Measurements from ENCODE around the gene SLC25A43. TPM values are rescaled to one million over a fixed set of nuclear protein-coding genes. Genes with fewer than 3 reads are reported as not detected.

Gene SLC25A43
- total RNA-seq, 2 donors from 2014 or later, result 12.3 to 24.4 TPM

GRCh38 chrX:119475389-119476101 lies 76.4 kb downstream of the SLC25A43 start:
- DNase-seq (ENCODE audit: low spot score) (no peak), ATAC-seq (ENCODE audit: insufficient number of reproducible peaks, low FRiP score, low read depth) (no peak)
- Histone ChIP-seq H3K4me1 (ENCODE audit: control insufficient read depth in 1 of 2, low read depth in 2 of 2) (no peaks in the 10 kb centered on the region), H3K27ac (no peak overlapping the region), H3K9me3 (no peaks in the 10 kb centered on the region), H3K36me3 (no peaks in the 10 kb centered on the region), H3K4me3 (no peak overlapping the region), H3K27me3 (replicated peaks; ENCODE audit: insufficient read depth) (no peaks in the 10 kb centered on the region)
- no peak for TF ChIP-seq CTCF (IDR thresholded peaks at IDR 0.05)

GRCh38 chrX:119477812-119478232 lies 78.7 kb downstream of the SLC25A43 start:
- H3K4me3 ChIP-seq, result no peak overlapping the region
- no peaks in the 10 kb centered on the region for H3K9me3 ChIP-seq
- no peak for DNase-seq (ENCODE audit: low spot score)

GRCh38 chrX:119478504-119478903 lies 79.4 kb downstream of the SLC25A43 start:
- no peak for DNase-seq (ENCODE audit: low spot score)
- no peak overlapping the region for H3K27ac ChIP-seq

More at GRCh38 chrX:119477812-119478232, 78.7 kb downstream of the SLC25A43 start:
- no peaks in the 10 kb centered on the region for H3K36me3 ChIP-seq
- H3K4me1 ChIP-seq (ENCODE audit: control insufficient read depth in 1 of 2, low read depth in 2 of 2), result no peaks in the 10 kb centered on the region
- no peak overlapping the region for H3K27ac ChIP-seq
- no peaks in the 10 kb centered on the region for H3K27me3 ChIP-seq (replicated peaks; ENCODE audit: insufficient read depth)
- no peak for ATAC-seq (ENCODE audit: insufficient number of reproducible peaks, low FRiP score, low read depth)
- no peak for TF ChIP-seq CTCF (IDR thresholded peaks at IDR 0.05)

GRCh38 chrX:119479845-119480244 lies 80.7 kb downstream of the SLC25A43 start:
- no peak overlapping the region for H3K27ac ChIP-seq
- H3K4me3 ChIP-seq, result no peak overlapping the region
- no peaks in the 10 kb centered on the region for H3K27me3 ChIP-seq (replicated peaks; ENCODE audit: insufficient read depth)
- H3K9me3 ChIP-seq, result no peaks in the 10 kb centered on the region
- DNase-seq (ENCODE audit: low spot score), result no peak
- no peaks in the 10 kb centered on the region for H3K4me1 ChIP-seq (ENCODE audit: control insufficient read depth in 1 of 2, low read depth in 2 of 2)
- TF ChIP-seq CTCF (IDR thresholded peaks at IDR 0.05), result no peak
- H3K36me3 ChIP-seq, result no peaks in the 10 kb centered on the region
- no peak for ATAC-seq (ENCODE audit: insufficient number of reproducible peaks, low FRiP score, low read depth)

More at GRCh38 chrX:119478504-119478903, 79.4 kb downstream of the SLC25A43 start:
- H3K4me3 ChIP-seq, result no peak overlapping the region
- no peaks in the 10 kb centered on the region for H3K36me3 ChIP-seq
- H3K9me3 ChIP-seq, result no peaks in the 10 kb centered on the region
- H3K27me3 ChIP-seq (replicated peaks; ENCODE audit: insufficient read depth), result no peaks in the 10 kb centered on the region
- TF ChIP-seq CTCF (IDR thresholded peaks at IDR 0.05), result no peak
- no peak for ATAC-seq (ENCODE audit: insufficient number of reproducible peaks, low FRiP score, low read depth)
- H3K4me1 ChIP-seq (ENCODE audit: control insufficient read depth in 1 of 2, low read depth in 2 of 2), result no peaks in the 10 kb centered on the region

GRCh38 chrX:119481323-119481801 lies 82.2 kb downstream of the SLC25A43 start:
- ATAC-seq (ENCODE audit: insufficient number of reproducible peaks, low FRiP score, low read depth) (no peak), DNase-seq (ENCODE audit: low spot score) (no peak)
- TF ChIP-seq CTCF (IDR thresholded peaks at IDR 0.05), result no peak
- H3K36me3 ChIP-seq, result no peaks in the 10 kb centered on the region
- no peaks in the 10 kb centered on the region for H3K4me1 ChIP-seq (ENCODE audit: control insufficient read depth in 1 of 2, low read depth in 2 of 2)
- no peak overlapping the region for H3K27ac ChIP-seq
- no peak overlapping the region for H3K4me3 ChIP-seq
- H3K9me3 ChIP-seq, result no peaks in the 10 kb centered on the region
- no peaks in the 10 kb centered on the region for H3K27me3 ChIP-seq (replicated peaks; ENCODE audit: insufficient read depth)

Measured in thoracic aorta (tissue), 2 donors.